ENCODE data around the gene KRTAP5-4.

KRTAP5-4 gene

DNA sequence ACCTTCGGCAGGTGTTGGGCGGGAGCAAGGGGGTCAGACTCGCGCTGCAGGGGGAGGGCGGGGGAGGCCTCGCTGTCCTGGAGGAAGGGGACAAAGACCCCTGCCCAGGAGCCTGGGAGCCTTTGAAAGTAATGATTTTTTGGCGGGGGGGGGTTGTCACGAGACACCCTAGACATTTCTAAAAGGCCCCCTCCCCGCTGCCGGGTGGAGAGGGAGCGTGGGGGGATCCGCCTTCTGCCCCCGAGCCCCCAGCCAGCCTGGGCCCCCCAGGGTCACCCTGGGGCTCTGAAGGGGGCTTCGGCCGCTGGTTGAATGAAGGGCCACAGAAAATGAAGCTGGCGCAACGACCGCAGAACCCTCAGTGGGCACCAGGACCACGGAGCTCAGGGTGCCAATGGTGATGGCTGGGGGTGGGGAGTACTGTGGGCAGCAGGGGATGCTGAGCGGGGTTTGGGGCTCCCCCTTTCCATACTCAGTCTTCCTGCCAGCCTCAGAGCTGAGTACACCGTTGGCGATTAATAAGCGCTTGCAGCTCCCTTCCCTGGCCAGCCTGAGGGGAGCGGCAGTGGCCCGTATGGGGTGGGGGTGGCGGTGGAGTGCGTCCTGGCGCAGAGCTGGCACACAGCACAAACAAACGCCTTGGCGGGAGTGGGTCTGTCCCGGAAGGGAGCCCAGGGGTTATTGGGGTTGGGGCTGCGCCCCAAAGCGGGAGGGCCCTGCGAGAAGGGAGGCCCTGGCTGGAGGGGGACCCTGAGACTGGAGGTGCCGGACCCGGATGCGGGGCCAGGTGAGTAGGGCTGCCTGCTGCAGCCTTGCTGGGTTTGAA is 48.6 kb downstream of the KRTAP5-4 start:
- no peak overlapping the region for H3K4me3 ChIP-seq (ENCODE audit: control insufficient read depth, low read depth, low read length)
- TF ChIP-seq, protein P1, sequence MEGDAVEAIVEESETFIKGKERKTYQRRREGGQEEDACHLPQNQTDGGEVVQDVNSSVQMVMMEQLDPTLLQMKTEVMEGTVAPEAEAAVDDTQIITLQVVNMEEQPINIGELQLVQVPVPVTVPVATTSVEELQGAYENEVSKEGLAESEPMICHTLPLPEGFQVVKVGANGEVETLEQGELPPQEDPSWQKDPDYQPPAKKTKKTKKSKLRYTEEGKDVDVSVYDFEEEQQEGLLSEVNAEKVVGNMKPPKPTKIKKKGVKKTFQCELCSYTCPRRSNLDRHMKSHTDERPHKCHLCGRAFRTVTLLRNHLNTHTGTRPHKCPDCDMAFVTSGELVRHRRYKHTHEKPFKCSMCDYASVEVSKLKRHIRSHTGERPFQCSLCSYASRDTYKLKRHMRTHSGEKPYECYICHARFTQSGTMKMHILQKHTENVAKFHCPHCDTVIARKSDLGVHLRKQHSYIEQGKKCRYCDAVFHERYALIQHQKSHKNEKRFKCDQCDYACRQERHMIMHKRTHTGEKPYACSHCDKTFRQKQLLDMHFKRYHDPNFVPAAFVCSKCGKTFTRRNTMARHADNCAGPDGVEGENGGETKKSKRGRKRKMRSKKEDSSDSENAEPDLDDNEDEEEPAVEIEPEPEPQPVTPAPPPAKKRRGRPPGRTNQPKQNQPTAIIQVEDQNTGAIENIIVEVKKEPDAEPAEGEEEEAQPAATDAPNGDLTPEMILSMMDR (IDR thresholded peaks at IDR 0.05; ENCODE audit: control insufficient read depth, insufficient read depth, low read depth, low read length, missing control alignments) = no peak
- no peak for DNase-seq (ENCODE audit: low read depth)

DNA sequence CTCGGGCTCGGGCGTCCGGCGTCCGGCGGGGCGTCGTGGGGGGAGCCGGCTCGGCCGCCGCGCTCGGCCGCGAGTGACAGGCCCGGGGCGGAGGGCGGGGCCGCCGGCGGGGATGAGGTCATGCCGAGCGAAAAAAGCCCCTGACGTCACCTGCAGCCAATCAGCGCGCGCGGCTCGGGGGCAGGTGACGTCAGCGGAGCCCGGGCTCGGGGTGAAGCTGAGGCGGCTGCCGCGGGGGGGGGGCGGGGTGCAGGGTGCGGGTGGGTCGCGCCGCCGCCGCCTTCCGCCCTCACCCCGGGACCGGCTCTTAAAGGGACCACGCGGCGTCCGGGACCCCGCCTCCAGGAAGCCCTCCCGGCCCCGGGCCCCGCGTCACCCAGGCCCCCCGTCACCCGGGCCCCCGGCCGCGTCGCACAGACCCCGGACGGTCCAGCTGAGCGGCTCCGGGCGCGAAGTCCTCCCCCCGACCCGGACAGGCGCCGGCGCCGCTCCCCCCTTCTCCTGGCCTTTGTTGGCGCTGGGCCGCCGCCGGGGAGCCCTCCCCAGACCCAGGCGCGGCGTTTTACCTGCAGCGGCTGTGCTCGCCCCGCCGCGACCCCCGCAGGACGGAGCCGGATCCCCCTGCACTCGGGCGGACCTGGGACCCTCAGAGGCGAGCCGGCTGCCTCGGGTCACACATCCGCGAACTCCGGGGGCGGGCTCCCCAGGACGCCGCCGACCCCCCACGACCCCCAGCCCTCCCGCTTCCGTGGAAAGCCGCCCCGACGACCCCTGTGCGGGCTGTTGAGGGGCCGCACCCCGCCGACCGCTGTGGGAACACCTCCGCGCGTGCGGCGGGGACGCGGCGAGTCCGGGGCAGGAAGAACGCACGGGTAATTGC is 49.5 kb downstream of the KRTAP5-4 start, which contains the start of gene DUSP8:
TSS of gene DUSP8 (minus strand) at position 75 of the 880 bp plus-strand sequence. CDS start 6,445 bp downstream, outside the sequence.
- TF ChIP-seq, protein P1 (IDR thresholded peaks at IDR 0.05; ENCODE audit: control insufficient read depth, insufficient read depth, low read depth, low read length, missing control alignments) = no peak
- peak within 1 kb of the TSS; percentile 23 for H3K4me3 ChIP-seq (ENCODE audit: control insufficient read depth, low read depth, low read length)
- DNase-seq (ENCODE audit: low read depth) = no peak

DNA sequence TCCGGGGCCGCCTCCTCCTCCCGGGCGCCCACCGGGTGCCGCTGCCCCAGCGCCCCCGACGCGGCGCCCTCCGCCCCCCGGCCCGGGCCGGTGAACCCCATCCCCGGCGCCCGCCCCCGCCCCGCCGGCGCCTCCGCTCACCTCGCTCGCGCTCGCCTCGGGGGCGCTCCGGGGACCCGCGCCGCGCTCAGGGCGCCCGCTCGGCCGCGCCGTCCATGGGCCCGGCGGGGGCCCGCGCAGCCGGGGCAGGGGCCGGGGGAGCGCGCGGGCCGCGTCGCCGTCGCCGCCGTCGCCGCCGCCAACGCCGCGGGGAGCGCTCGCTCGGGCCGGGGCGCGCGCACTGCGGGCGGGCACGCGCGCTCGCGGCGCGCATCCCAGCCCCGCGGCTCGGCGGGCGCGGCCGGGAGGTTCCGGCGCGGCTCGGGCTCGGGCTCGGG is 50.2 kb downstream of the KRTAP5-4 start:
- no peak for DNase-seq (ENCODE audit: low read depth)
- TF ChIP-seq, protein P1 (IDR thresholded peaks at IDR 0.05; ENCODE audit: control insufficient read depth, insufficient read depth, low read depth, low read length, missing control alignments) = no peak
- H3K4me3 ChIP-seq (ENCODE audit: control insufficient read depth, low read depth, low read length) = no peak overlapping the region

Measured in AG09309 (cell line).